Mucosa of rectum (tissue), 2 donors: Measurements from ENCODE around the gene ZNF425.
A peak's percentile ranks its signal among the peaks of the same experiment; 100 is the strongest.

ENCODE experiments used
- H3K27ac ChIP-seq, 2 donors: one replicate each; pipeline ENCODE4 v1.7.0; 2013; ENCODE audit warnings: inconsistent platforms in 2 of 2, low read depth in 2 of 2, low read length in 2 of 2
- H3K27me3 ChIP-seq, 2 donors: one replicate each; pipeline ENCODE4 v1.7.0; 2013; ENCODE audit warnings: low read length in 2 of 2; ENCODE audit not compliant: control insufficient read depth in 2 of 2, insufficient read depth in 2 of 2
- H3K36me3 ChIP-seq, 2 donors: one replicate each; pipeline ENCODE4 v1.7.0; 2013; ENCODE audit warnings: low read length in 2 of 2; ENCODE audit not compliant: control insufficient read depth in 2 of 2, insufficient read depth in 2 of 2
- H3K4me1 ChIP-seq, 2 donors: one replicate each; pipeline ENCODE4 v1.7.0; 2013; ENCODE audit warnings: low read length in 2 of 2, mild to moderate bottlenecking in 1 of 2; ENCODE audit not compliant: control insufficient read depth in 2 of 2, insufficient read depth in 2 of 2
- H3K4me3 ChIP-seq, 2 donors: one replicate each; pipeline ENCODE4 v1.7.0; 2013; ENCODE audit warnings: low read length in 2 of 2
- H3K9ac ChIP-seq, 2 donors: one replicate each; pipeline ENCODE4 v1.7.0; 2013; ENCODE audit warnings: low read length in 2 of 2, low read depth in 1 of 2, mild to moderate bottlenecking in 1 of 2
- H3K9me3 ChIP-seq, 2 donors: one replicate each; pipeline ENCODE4 v1.7.0; 2013; ENCODE audit warnings: low read length in 2 of 2; ENCODE audit not compliant: control insufficient read depth in 2 of 2
- donor health status: healthy.
- donor health status: Normal muscosa, but diverticular disease.

ZNF425 gene

GRCh38 chr7:149133028-149133710 lies 7.0 kb upstream of the ZNF425 start:
- Histone ChIP-seq H3K36me3 (peaks cover 0 to 7% of the 10 kb centered on the region in 2 donors), H3K27ac (no peak overlapping the region), H3K9me3 (peaks cover 0 to 2% of the 10 kb centered on the region in 2 donors), H3K4me1 (no peaks in the 10 kb centered on the region), H3K9ac (no peak overlapping the region), H3K27me3 (no peaks in the 10 kb centered on the region), H3K4me3 (no peak overlapping the region)

DNA sequence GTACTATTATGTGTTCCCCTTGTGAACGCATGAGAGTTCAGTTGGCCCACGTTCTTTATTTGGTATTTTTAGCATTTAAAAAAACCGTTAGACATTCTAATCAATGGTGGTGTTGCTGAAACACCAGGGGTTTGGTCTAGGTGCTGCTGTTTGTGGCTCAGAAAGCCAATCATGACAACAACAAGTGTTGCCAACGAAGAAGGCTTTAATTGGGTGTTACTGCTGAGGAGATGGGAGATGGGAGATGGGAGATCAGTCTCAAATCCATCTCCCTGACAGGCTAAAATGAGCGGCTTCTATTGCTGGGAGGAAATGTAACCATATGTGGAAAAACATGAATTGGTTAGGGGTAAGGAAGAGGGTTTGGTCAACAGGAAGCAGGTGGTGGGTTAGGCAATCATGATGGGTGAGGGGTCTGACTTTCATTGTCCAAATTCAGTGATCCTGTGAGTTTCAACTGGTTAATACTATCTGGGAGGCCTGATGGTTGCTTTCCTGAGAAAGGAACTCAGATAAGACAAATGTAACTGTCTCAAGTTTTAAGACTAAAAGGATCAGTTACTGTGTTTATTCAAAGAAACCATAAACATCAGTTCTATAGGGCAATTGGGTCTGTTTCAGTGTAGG lies 4.6 kb upstream of the ZNF425 start:
- Histone ChIP-seq H3K27me3 (no peaks in the 10 kb centered on the region), H3K4me1 (peaks cover 0 to 3% of the 10 kb centered on the region in 2 donors), H3K9ac (no peak overlapping the region), H3K27ac (no peak overlapping the region), H3K36me3 (peaks cover 0 to 7% of the 10 kb centered on the region in 2 donors), H3K9me3 (peaks cover 0 to 2% of the 10 kb centered on the region in 2 donors), H3K4me3 (no peak overlapping the region)

DNA sequence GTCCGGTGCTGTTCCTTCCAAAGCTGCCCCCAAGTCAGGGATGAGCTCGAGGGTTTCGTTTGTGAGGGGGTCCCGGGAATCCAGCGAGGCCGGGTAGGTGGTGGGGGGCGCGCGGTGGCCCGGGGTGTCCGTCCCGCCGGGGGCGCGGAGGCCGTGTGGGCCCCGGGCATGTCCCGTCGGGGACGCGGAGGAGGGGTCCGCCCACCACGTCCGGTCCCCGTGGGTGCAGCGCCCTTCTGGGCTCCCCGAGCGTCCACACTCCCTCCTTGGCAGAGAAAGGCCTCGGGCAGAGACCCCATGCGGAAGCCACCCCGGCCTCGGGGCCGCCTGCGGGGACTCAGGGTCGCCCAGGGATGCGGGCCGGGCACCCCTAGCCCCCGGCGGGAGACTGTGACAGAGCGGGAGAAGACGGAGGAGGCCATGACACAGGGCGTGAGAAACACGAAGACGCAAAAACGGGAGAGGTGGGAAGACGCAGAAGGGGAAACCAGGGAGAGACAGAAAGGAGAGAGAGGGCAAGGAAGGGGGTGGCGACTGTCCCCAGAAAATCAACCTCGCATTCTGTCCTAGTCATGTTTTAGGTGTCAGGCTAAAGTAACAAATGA lies 640 bp upstream of the ZNF425 start:
- peak overlapping the region; percentile 96 to 98 for H3K9ac ChIP-seq
- H3K27ac ChIP-seq = peak overlapping the region; percentile 89 to 96
- peaks cover 0 to 2% of the 10 kb centered on the region in 2 donors for H3K9me3 ChIP-seq
- no peaks in the 10 kb centered on the region for H3K27me3 ChIP-seq
- H3K4me1 ChIP-seq = peaks cover 3 to 9% of the 10 kb centered on the region in 2 donors
- H3K36me3 ChIP-seq = peaks cover 0 to 4% of the 10 kb centered on the region in 2 donors
- H3K4me3 ChIP-seq = peak overlapping the region; percentile 98 to 99

GRCh38 chr7:149125189-149125862 lies 798 bp downstream of the ZNF425 start:
- H3K27me3 ChIP-seq = no peaks in the 10 kb centered on the region
- no peaks in the 10 kb centered on the region for H3K9me3 ChIP-seq
- no peaks in the 10 kb centered on the region for H3K36me3 ChIP-seq
- peak overlapping the region; percentile 98 to 99 for H3K4me3 ChIP-seq
- H3K9ac ChIP-seq = peak overlapping the region; percentile 91 to 98
- H3K4me1 ChIP-seq = peaks cover 3 to 9% of the 10 kb centered on the region in 2 donors
- H3K27ac ChIP-seq = peak overlapping the region; percentile 89 to 96

- H3K4me3 ChIP-seq = no peak overlapping the region
- no peak overlapping the region for H3K9ac ChIP-seq
- no peaks in the 10 kb centered on the region for H3K36me3 ChIP-seq
- H3K27ac ChIP-seq = no peak overlapping the region
- H3K27me3 ChIP-seq = no peaks in the 10 kb centered on the region
- no peaks in the 10 kb centered on the region for H3K4me1 ChIP-seq
- H3K9me3 ChIP-seq = no peaks in the 10 kb centered on the region
Measured at GRCh38 chr7:149109969-149110368, 16.2 kb downstream of the ZNF425 start.

GRCh38 chr7:149104749-149105148 lies 21.4 kb downstream of the ZNF425 start:
- Histone ChIP-seq H3K9me3 (no peaks in the 10 kb centered on the region), H3K27me3 (no peaks in the 10 kb centered on the region), H3K27ac (no peak overlapping the region), H3K36me3 (peaks cover 0 to 3% of the 10 kb centered on the region in 2 donors), H3K9ac (no peak overlapping the region), H3K4me1 (no peaks in the 10 kb centered on the region), H3K4me3 (no peak overlapping the region)

- no peak overlapping the region for H3K9ac ChIP-seq
- H3K9me3 ChIP-seq = no peaks in the 10 kb centered on the region
- H3K36me3 ChIP-seq = peaks cover 0 to 3% of the 10 kb centered on the region in 2 donors
- no peaks in the 10 kb centered on the region for H3K27me3 ChIP-seq
- H3K4me3 ChIP-seq = no peak overlapping the region
- no peaks in the 10 kb centered on the region for H3K4me1 ChIP-seq
- H3K27ac ChIP-seq = no peak overlapping the region
Measured at GRCh38 chr7:149104214-149104613, 21.9 kb downstream of the ZNF425 start.

- Histone ChIP-seq H3K4me3 (no peak overlapping the region), H3K4me1 (no peaks in the 10 kb centered on the region), H3K9ac (no peak overlapping the region), H3K27ac (no peak overlapping the region), H3K27me3 (no peaks in the 10 kb centered on the region), H3K9me3 (no peaks in the 10 kb centered on the region), H3K36me3 (peaks cover 0 to 3% of the 10 kb centered on the region in 2 donors)
Measured at GRCh38 chr7:149103424-149103823, 22.7 kb downstream of the ZNF425 start.

- H3K27ac ChIP-seq = no peak overlapping the region
- no peaks in the 10 kb centered on the region for H3K4me1 ChIP-seq
- H3K9me3 ChIP-seq = no peaks in the 10 kb centered on the region
- no peak overlapping the region for H3K4me3 ChIP-seq
- peaks cover 0 to 3% of the 10 kb centered on the region in 2 donors for H3K36me3 ChIP-seq
- H3K27me3 ChIP-seq = no peaks in the 10 kb centered on the region
- H3K9ac ChIP-seq = no peak overlapping the region
Measured at GRCh38 chr7:149102666-149103065, 23.5 kb downstream of the ZNF425 start.

DNA sequence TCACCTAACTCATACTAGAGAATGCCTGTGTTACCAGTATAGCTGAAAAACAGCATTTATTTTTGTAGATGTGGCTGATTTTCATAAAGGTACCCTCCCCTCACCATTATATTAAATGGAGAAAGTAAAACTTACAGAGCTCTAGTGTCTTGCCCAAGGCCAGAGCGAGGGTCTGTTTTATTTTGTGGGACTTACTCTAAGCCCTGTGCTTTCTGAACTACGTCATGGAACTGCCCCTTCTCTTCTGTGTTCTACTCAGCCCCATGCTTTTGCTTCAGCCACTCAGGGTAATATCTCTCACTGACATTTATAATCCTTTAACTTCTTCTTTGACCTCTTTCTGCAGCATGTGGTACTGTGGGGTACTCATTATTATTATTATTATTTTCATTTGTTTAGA lies 25.3 kb downstream of the ZNF425 start:
- no peaks in the 10 kb centered on the region for H3K27me3 ChIP-seq

More for the DNA sequence above, 25.3 kb downstream of the ZNF425 start:
- Histone ChIP-seq H3K4me1 (no peaks in the 10 kb centered on the region), H3K27ac (no peak overlapping the region), H3K9me3 (no peaks in the 10 kb centered on the region), H3K36me3 (peaks cover 0 to 3% of the 10 kb centered on the region in 2 donors), H3K9ac (no peak overlapping the region), H3K4me3 (no peak overlapping the region)
